Fibroblast of skin of right quadriceps (primary cell): ENCODE measurements around the gene EPHA10.
A peak's percentile ranks its signal among the peaks of the same experiment; 100 is the strongest.
"Not testable (repeated sequence)": the region's sequence is repeated elsewhere in the genome, so short reads cannot be mapped to it uniquely, and the experiment has no call there.

Experiments
- DNase-seq: peaks from one replicate; pipeline ENCODE4 v3.0.0-alpha.2; 2013

EPHA10 gene

GRCh38 chr1:37767488-37767887, 2.6 kb upstream of the EPHA10 start:
- DNase-seq: no peak

GRCh38 chr1:37765916-37766664, 1.2 kb upstream of the EPHA10 start:
- DNase-seq: no peak

- DNase-seq: peak; percentile 39
These were observed 500 bp downstream of the EPHA10 start for GRCh38 chr1:37764414-37764825.

- no peak for DNase-seq
These were observed 1.0 kb downstream of the EPHA10 start for GRCh38 chr1:37763791-37764413.

- DNase-seq: no peak
These were observed 2.4 kb downstream of the EPHA10 start for GRCh38 chr1:37762516-37762915.

GRCh38 chr1:37761416-37762095, 3.4 kb downstream of the EPHA10 start:
- DNase-seq: no peak

- DNase-seq: no peak
These were observed 5.5 kb downstream of the EPHA10 start for GRCh38 chr1:37759451-37759850.

- no peak for DNase-seq
These were observed 8.9 kb downstream of the EPHA10 start for GRCh38 chr1:37755951-37756560.

- no peak for DNase-seq
These were observed 9.6 kb downstream of the EPHA10 start for GRCh38 chr1:37755290-37755689.

- DNase-seq: no peak
These were observed 11.2 kb downstream of the EPHA10 start for GRCh38 chr1:37753473-37754321.

- no peak for DNase-seq
These were observed 12.1 kb downstream of the EPHA10 start for GRCh38 chr1:37752583-37753471.

GRCh38 chr1:37752213-37752582, 12.7 kb downstream of the EPHA10 start:
- DNase-seq: no peak

- DNase-seq: no peak
These were observed 16.4 kb downstream of the EPHA10 start for GRCh38 chr1:37748565-37748964.

GRCh38 chr1:37746806-37747205, 18.1 kb downstream of the EPHA10 start:
- DNase-seq: no peak

- no peak for DNase-seq
These were observed 23.3 kb downstream of the EPHA10 start for GRCh38 chr1:37741662-37742061.

- DNase-seq: peak; percentile 7
These were observed 23.8 kb downstream of the EPHA10 start for GRCh38 chr1:37741130-37741529.

- DNase-seq: no peak
These were observed 25.7 kb downstream of the EPHA10 start for GRCh38 chr1:37739222-37739621.

GRCh38 chr1:37738619-37739018, 26.3 kb downstream of the EPHA10 start:
- DNase-seq: not testable (repeated sequence)

- DNase-seq: not testable (repeated sequence)
These were observed 26.9 kb downstream of the EPHA10 start for GRCh38 chr1:37737975-37738374.

GRCh38 chr1:37734629-37735591, 30.0 kb downstream of the EPHA10 start:
- no peak for DNase-seq
